Fibroblast of skin of abdomen (primary cell): ENCODE data around the gene JMJD7.

Experiments used
- DNase-seq: peaks from one replicate; pipeline ENCODE4 v3.0.0-alpha.2; 2013

JMJD7 gene

DNA sequence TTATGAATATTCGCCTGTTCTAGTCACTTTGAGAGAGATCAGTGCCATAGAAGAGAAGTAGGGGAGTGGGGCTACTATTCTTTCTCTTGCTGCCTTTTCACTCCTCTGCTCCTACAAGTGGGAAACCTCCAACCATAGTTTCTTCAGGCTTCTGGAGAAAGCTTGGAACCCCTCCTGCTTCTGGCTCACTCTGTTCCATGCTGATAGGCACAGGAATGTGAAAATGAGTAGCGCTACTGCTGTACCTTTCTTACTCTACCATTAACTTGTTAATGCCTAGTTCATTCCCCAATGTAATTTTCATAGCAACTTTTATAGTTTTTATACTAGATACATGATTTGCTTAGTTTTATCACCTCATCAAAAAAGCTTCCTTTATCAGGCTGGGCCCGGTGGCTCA is 26.7 kb upstream of the JMJD7 start:
- no peak for DNase-seq

GRCh38 chr15:41801850-41802455 is 25.9 kb upstream of the JMJD7 start:
- DNase-seq = peak; percentile 39

- DNase-seq = no peak
Measured at GRCh38 chr15:41804361-41804760, 23.5 kb upstream of the JMJD7 start.

DNA sequence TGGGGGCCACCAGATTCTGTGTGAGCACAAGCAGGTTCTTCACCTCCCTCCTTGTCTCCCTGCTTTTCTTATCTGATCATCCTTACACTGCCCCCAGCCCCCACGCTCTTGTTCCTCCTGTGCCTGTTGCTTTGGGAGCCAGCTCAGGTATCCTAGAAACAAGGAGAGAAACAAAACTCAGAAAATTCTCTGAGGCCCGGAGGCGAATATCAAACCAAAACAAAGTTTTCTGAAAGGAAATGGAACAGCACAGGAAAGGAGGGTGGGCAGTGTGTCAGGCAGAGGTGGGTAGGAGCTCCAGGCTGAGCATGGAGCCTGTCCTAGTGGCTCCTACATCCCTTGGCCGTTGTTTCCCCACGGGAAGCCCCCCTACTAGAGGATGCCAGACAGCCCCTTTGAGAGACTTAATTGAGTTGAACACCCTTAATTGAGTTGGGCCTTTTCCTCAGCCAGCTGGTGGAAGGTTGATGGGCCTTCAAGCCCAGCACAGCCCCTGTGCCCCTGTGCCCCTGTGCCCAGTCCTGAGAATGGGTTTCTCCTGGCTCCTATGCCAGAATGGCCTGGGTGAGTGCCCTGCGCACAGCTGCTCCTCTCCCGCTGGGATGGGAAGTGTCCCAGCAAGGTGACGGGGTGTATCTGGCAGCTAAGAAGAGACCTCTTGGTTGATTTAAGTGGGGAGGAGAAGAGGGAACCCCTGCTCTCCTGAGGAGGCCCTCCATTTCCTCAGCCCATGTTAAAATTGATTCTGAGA is 22.8 kb upstream of the JMJD7 start:
- DNase-seq = no peak

- DNase-seq = no peak
Measured at GRCh38 chr15:41805711-41806110, 22.2 kb upstream of the JMJD7 start.

DNA sequence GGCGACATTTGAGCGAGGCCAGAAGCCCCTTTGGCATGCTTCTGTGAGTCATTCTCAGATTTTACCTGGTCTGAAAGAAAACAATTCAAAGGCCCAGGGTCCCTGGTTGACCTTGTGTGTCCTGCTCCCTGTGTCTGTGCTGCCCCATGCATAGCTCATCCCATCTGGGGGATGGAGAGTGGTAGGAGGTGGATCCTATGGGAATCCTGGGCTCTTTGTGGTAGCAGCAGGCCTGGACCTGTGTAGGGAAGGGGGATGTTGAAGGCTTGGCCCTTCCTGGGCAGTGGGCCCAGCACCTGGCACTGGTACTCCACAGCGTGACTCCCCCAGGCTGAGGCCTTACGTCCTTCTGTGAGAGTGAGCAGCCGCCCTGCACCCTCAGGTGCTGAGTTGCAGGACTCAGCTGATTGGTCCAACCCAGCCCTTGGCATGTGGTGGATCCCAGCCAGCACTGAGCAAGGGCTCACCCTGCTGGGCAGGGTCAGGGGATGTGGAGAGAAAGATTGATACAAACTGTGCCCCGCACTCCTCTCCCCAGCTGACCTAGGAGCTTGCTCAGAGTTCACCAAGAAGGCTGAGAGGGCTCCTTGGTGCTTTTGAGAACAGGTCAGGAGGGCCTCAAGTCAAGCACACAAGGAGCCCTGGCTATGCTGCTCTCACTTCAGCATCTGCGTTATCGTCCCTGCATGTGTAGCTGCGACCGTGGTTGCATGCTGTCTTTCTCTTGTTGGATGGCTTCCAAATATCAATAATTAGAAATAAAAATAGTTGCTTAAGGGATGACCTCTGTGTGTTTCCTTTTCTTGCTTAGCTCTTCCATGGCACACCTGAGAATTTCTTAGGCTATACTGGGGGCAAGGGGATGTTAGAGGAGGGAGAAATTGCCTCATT is 21.4 kb upstream of the JMJD7 start:
- no peak for DNase-seq

- no peak for DNase-seq
Measured at GRCh38 chr15:41809121-41809520, 18.8 kb upstream of the JMJD7 start.

- DNase-seq = no peak
Measured at GRCh38 chr15:41809526-41810220, 18.2 kb upstream of the JMJD7 start.

DNA sequence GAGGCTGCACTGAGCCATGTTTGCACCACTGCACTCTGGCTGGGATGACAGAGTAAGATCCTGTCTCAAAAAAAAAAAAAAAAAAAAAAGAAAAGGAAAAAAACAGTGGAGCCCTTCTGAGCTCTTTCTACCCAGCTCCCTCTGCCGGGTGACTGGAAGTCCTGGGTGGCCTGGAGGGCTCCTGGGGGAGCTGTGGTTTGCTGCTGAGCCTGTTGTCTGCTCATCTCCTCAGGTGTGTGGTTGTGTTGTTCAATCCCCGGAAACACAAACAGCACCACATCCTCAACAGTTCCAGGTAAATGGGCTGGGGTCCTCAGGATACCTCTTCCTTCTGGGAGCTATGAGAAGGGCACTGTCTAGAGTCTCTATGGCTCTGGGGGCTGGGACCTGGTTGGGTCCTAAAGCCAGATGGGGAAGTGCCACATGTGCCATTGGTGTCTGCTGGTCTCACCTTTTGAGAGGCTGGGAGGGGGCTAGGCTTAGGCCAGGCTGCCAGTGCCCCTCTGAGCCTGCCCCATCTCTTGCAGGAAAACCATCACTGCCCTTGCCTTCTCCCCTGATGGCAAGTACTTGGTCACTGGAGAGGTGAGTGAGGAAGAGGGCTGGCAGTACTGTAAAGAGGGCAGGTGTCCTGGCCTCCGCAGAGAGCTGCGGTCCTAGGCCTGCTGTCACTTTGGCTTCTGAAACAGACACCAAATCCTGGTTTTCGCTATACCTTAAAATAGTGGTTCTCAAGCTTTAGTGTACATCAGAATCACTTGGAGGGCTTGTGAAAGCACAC is 17.1 kb upstream of the JMJD7 start:
- no peak for DNase-seq

DNA sequence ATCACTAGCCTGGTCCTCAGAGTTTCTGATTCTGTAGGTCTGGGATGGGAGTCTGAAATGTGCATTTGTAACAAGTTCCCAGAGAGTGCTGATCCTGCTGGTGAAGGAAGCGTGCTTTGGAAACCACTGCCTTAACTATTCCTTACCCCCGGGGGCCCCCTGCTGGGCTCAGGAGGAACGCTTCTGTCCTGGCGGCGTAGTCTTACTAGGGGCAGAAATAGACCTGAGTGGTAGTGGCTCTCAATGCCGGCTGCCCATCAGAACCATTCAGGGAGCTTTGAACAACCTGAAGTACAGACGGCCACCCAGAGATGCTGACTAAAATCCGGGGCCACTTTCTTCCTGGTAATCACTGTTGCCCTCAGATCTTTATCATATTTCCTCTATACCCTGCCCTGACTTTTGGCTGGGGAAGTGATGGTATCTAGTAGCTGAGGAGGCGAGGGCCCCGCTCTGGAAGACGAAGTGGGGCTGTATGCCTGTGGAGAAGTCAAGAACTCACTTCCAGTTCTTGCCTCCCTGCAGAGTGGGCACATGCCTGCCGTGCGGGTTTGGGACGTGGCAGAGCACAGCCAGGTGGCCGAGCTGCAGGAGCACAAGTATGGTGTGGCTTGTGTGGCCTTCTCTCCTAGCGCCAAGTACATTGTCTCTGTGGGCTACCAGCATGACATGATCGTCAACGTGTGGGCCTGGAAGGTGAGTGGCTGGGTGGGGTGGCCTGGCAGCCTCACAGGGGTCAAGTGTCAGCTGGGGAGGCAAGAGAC is 16.3 kb upstream of the JMJD7 start:
- DNase-seq = peak; percentile 77

DNA sequence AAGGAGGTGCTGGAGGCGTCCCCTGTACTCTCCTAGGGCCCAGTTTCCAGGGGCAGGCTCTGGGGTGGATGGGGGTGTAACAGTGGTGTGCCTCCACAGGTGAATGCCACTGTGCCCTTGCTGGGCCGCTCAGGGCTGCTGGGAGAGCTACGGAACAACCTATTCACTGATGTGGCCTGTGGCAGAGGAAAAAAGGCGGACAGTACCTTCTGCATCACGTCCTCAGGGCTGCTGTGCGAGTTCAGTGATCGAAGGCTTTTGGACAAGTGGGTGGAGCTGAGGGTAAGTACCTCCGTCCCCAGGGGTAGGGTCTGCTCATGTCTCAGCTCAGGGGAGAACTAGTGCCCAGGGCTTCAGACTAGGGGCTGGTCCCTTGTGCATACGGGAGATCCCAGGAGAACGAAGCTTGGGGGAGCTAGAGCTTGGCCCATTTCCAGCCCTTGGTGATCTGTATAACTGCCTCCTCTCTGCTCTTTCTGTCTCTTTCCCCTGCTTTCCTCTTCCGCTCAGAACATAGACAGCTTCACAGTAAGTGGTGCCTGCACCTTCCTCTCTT is 15.0 kb upstream of the JMJD7 start:
- no peak for DNase-seq

DNA sequence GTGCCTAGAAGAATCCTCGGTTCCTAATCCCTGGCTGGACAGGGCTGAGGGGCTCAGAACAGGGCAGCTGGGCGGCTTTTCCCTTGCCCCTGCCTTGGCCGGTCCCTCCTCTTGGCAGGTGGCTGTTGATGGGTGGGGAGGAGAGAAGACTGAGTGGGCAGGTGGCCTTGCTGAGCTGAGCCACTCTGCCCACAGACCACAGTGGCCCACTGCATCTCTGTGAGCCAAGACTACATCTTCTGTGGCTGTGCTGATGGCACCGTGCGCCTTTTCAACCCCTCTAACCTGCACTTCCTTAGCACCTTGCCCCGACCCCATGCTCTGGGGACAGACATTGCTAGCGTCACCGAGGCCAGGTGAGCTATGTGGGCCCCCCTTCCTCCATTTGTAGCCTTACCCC is 14.5 kb upstream of the JMJD7 start:
- DNase-seq = no peak

DNA sequence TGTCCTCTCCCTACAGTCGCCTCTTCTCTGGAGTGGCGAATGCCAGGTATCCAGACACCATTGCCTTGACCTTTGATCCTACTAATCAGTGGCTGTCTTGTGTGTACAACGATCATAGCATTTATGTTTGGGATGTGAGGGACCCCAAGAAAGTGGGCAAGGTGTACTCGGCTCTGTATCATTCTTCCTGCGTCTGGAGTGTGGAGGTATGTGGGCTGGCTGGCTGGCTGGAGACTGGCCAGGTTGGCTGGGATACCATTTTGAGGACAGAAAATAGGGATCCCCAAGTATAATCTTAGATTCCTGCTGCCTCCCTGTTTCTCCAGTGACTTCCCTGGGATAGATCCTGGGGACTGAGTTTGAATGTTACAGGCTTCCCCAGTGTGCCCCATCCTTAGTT is 13.4 kb upstream of the JMJD7 start:
- no peak for DNase-seq

GRCh38 chr15:41816788-41817187 is 11.1 kb upstream of the JMJD7 start:
- DNase-seq = no peak

DNA sequence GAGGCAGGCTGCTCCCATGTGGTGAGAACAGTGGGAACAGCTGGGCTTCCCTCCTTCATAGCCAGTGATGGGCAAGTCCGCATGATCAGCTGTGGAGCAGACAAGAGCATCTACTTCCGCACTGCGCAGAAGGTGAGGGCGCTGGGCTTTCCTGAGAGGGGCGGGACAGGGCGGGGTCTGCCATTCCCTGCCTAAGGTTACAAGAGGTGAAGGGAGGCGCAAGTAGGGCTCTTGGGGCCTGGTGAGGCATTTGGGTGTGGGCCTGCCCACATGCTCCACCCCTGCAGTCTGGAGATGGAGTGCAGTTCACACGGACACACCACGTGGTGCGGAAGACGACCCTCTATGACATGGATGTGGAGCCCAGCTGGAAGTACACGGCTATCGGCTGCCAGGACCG is 10.6 kb upstream of the JMJD7 start:
- no peak for DNase-seq

GRCh38 chr15:41817781-41818180 is 10.1 kb upstream of the JMJD7 start:
- DNase-seq = no peak

DNA sequence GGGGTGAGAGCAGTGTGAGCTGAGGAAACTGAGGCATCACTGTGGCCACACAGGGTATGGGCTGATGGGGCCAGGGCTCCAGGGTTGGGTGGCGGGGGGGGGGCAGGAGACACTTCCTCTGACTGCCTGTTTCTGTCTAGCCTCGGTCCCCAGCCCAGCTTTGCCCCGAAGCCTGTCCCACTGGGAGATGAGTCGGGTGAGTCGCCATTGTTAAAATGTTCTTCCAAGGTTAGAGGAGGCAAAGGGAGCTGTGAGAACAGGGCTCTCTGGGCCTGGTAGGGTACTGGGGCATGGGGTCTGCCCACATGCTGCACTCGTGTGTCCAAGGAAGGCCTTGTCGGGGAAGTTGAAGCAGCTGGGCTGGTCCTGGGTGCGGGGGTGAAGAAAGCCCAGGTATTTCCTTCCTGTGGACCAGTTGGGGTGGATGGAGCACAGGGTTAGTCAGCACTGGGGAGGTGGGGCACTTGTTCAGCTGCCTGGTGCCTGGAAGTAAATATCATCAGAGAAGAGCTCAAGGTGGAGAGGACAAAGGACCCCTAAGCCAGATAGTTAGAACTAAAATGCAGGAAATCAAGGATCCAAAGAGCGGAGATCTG is 8.3 kb upstream of the JMJD7 start:
- no peak for DNase-seq

DNA sequence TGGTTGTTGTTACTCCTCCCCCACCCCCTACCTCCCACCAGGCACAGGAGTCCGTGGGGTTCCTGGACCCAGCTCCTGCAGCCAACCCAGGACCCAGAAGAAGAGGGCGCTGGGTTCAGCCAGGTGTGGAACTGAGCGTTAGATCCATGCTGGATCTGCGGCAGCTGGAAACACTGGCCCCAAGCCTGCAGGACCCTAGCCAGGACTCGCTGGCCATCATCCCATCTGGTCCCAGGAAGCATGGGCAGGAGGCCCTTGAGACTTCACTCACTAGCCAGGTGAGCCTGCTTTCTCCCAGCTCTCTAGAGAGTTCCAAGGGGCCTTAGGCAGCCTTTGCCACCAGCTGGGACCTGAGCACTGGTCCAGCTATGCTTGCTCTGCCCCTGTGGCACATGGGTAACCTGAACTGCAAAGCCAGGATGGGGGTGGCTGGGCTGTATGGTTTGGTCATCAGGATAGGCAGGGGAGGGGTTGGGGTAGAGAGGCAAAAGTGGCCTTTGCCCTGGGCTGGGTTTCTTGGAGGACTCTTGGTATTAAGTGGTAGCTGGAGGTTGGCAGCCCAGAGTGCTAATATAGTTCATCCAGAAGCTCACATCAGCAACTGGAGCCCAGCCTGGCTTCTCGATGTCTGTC is 7.0 kb upstream of the JMJD7 start:
- no peak for DNase-seq

DNA sequence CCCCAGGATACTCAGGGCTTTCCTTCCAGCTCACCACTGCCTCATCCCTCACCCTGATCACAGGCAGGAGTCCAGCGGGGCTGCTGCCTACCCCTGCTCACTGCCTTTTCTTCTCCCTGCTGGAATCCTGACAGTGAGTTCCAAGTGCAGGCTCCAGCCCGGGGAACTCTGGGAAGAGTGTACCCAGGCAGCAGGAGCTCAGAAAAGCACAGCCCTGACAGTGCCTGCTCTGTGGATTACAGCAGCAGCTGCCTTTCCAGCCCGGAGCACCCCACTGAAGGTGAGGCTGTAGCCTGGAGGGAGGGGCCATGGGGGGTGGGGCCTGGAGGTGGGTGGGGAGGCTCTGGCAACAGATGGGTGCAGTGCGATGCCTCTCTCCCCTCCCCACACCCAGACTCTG is 6.1 kb upstream of the JMJD7 start:
- DNase-seq = no peak

DNA sequence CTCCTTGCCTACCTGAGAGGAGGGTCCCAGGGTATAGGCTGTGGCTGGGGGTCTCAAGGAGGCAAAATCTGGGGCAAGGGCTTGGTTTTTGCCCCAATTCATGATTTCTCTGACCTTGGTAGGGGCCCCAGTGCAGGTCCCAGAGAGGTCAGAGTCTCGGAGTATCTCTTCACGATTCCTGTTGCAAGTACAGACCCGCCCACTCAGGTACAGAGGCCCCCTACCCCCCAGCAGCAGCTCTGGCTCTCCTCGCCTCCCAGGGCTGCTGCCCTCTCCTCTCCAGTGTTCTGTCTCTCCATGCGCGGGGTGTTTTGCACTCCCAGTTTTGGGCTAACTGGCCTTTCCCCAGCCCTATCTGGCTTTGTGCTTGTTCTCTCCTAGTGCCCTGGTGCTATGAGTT is 5.4 kb upstream of the JMJD7 start:
- DNase-seq = no peak
